Measurements from ENCODE around the gene MALAT1. TPM values are rescaled to one million over a fixed set of nuclear protein-coding genes. Genes with fewer than 3 reads are reported as not detected.
"Not testable (repeated sequence)": the region's sequence is repeated elsewhere in the genome, so short reads cannot be mapped to it uniquely, and the experiment has no call there.

MALAT1 gene
- 481 and 510 TPM in 2 replicates for total RNA-seq (2014; rRNA removed; shearing (Covaris generic))

GRCh38 chr11:65498977-65499712, at the start of gene MALAT1:
Gene MALAT1, plus strand, starts transcription at chr11:65499045.
- peak; percentile 96 for DNase-seq (ENCODE audit: low read depth)

DNA sequence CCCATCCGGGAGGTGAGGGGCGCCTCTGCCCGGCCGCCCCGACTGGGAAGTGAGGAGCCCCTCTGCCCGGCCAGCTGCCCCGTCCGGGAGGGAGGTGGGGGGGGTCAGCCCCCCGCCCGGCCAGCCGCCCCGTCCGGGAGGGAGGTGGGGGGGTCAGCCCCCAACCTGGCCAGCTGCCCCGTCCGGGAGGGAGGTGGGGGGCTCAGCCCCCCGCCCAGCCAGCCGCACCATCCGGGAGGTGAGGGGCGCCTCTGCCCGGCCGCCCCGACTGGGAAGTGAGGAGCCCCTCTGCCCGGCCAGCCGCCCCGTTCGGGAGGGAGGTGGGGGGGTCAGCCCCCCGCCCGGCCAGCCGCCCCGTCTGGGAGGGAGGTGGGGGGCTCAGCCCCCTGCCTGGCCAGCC, 47.5 kb upstream of the MALAT1 start:
- DNase-seq (ENCODE audit: low read depth), result not testable (repeated sequence)

DNA sequence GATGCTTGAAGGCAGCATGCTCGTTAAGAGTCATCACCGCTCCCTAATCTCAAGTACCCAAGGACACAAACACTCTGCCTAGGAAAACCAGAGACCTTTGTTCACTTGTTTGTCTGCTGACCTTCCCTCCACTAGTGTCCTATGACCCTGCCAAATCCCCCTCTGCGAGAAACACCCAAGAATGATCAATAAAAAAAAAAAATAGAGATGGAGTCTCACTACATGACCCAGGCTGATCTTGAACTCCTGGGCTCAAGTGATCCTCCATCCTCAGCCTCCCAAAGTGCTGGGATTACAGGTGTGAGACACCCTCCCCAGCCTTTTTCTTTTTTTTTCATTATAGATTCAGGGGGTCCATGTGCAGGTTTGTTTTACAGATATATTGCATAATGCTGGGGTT, 46.6 kb upstream of the MALAT1 start:
- DNase-seq (ENCODE audit: low read depth), result not testable (repeated sequence)

DNA sequence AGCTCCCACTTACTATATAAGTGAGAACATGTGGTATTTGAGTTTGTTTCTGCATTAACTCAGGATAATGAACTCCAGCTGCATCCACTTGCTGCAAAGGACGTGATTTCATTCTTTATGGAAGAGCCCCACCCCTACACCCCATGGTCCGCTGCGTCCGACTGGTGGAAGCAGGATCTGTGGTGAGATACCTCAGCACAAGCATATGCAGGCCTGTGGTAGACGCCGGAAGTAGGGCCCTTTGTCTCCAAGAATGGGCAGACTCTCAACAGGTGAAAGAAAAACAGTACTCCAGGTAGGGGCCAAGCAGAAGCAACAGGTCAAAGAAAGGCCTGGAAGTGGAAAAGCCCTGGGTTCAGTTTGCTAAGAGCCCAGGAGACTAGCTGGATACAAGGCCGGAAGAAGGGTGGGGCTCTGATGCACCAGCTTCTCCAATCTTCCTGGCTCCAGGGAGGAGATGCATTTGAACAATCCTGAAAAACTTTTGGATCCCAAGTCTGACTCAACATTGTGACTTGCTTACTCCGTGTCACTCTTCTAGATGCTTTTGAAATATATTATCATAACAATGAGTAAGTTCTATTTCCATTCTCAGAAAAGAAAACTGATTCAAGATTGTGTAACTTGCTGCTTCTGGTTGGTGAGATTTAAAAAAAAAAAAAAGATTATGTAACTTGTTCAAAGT, 45.9 kb upstream of the MALAT1 start:
- peak; percentile 67 for DNase-seq (ENCODE audit: low read depth)

DNA sequence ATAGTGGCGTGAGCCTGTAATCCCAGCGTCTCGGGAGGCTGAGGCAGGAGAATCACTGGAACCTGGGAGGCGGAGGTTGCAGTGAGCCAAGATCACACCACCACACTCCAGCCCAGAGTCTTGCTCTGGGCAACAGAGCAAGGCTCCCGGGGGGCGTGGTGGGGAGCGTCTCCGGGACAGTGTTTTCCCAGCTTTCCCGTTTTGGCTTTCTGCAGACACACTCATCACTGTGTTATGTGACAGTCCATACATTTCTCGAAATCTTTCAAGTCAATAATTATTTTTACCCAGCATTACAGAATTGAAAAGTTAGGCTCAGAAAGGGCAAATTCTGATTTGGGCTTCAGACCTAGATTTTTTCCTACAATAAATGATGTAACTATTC, 44.5 kb upstream of the MALAT1 start:
- no peak for DNase-seq (ENCODE audit: low read depth)

- DNase-seq (ENCODE audit: low read depth), result peak; percentile 92
Observed at GRCh38 chr11:65454696-65455456, 44.0 kb upstream of the MALAT1 start.

DNA sequence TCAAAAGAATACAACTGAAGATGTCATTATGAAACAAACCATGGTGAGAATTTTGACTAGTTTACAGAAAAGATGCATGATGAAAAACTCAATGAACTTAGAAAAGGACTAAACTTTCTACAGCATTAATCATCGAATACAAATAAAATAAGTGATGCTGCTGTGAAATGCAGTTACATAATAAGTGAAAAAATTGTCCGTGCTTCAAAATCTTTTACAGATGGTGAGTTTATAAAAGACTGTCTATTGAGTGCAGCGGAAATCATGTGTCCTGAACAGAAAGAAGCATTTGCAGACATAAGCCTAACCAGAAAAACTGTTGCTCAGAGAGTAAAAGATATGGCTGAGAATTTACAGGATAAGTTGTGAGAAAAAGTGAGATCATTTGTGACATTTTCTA, 42.4 kb upstream of the MALAT1 start:
- no peak for DNase-seq (ENCODE audit: low read depth)

- DNase-seq (ENCODE audit: low read depth), result no peak
Observed at GRCh38 chr11:65459552-65459951, 39.3 kb upstream of the MALAT1 start.

DNA sequence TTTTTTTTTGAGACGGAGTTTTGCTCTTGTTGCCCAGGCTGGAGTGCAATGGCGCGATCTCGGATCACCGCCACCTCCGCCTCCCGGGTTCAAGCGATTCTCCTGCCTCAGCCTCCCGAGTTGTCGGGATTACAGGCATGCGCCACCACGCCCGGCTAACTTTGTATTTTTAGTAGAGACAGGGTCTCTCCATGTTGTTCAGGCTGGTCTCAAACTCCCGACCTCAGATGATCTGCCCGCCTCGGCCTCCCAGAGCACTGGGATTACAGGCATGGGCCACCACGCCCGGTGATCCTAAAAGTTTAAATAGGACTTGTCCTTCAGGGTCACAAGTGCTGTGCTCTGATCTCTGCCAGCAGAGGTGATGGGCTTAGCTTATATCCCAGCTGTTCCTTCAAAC, 33.4 kb upstream of the MALAT1 start:
- DNase-seq (ENCODE audit: low read depth), result not testable (repeated sequence)

DNA sequence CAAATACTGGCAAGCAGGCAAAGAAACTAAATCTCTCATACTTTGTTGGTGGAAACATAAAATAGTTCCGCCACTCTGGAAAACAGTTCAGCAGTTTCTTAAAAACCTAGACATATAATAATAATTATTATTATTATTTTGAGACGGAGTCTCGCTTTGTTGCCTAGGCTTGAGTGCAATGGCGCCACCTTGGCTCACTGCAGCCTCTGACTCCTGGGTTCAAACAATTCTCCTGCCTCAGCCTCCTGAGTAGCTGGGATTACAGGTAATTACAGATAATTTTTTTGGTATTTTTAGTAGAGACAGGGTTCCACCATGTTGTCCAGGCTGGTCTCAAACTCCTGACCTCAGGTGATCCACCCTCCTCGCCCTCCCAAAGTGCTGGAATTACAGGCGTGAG, 31.5 kb upstream of the MALAT1 start:
- DNase-seq (ENCODE audit: low read depth), result not testable (repeated sequence)

DNA sequence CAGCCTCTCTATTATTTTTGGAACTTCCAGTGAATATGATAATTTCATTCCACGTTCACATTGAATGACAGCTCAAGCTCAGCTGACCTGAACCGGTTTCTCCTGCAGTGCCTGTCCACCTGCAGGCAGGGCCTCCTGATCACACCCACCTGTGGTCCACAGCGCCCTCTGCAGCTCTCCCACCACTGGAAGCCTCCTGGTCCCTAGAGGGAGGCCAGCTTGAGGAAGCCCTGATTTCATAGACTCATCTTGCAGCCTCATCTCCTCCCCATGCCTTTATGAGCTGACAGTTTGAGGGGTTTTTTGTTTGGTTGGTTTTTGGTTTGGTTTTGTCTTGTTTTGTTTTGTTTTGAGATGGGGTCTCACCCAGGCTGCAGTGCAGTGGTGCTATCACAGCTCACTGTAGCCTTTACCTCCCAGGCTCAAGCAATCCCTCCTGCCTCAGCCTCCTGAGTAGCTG, 29.9 kb upstream of the MALAT1 start:
- DNase-seq (ENCODE audit: low read depth), result no peak

- DNase-seq (ENCODE audit: low read depth), result no peak
Observed at GRCh38 chr11:65470433-65471049, 28.3 kb upstream of the MALAT1 start.

- DNase-seq (ENCODE audit: low read depth), result peak; percentile 73
Observed at GRCh38 chr11:65471447-65471891, 27.4 kb upstream of the MALAT1 start.

GRCh38 chr11:65472588-65473277, 26.1 kb upstream of the MALAT1 start:
- DNase-seq (ENCODE audit: low read depth), result not testable (repeated sequence)

DNA sequence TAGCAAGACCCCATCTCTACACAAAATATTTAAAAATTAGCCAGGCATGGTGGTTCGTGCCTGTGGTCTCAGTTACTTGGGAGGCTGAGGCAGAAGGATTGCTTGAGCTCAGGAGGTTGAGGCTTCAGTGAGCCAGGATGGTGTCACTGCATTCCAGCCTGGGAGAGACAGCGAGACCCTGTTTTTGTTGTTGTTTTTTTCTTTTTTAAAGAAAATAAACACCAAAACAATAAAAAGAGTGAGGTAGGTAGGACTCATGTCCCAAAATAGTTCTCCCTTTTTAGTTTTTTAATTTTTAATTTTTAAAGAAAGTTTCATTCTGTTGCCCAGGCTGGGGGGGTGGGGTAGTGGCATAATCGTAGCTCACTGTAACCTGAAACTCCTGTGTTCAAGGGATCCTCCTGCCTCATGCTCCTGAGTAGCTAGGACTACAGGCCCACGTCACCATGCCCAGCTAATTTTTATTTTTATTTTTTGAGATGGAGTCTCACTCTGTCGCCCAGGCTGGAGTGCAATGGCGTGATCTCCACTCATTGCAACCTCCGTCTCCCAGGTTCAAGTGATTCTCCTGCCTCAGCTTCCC, 25.5 kb upstream of the MALAT1 start:
- DNase-seq (ENCODE audit: low read depth), result no peak

DNA sequence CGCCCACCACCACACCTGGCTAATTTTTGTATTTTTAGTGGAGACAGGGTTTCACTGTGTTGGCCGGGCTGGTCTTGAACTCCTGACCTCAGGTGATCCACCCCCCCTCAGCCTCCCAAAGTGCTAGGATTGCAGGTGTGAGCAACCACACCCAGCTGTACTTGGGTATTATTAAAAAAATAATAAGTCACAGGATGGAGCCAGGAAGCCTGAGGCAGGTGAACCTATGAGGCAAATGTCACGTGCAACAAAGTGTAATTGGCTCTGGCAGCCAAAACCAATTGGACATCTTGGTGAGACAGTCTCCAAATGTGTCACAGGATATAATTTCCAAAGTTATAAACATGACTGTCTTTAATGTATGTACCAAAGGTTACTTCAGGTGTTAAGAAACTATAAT, 24.0 kb upstream of the MALAT1 start:
- DNase-seq (ENCODE audit: low read depth), result no peak

DNA sequence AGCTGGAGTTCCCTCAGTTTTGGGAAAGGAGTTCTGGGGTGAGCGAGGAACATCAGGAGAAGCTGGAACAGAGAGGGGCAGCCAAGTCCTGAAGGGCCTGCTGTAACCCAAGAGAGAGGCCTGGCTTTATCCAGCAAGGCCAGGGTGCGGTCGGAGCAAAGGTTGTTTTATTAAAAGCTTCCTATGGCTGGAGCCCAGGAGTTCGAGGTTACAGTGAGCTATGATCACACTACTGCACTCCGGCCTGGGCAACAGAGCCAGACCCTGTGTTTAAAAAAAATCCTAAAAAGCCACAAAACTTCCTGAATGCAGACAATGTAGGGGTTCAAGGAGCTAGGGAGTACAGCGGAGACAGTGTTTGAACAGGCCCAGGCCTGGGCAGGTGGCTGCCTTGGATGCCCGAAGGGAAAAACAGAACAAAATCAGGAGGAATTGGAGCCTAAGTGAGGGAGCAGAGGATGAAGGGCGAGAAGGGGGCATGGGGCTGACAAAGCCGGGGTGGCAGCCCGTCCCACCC, 22.2 kb upstream of the MALAT1 start:
- no peak for DNase-seq (ENCODE audit: low read depth)

- peak; percentile 96 for DNase-seq (ENCODE audit: low read depth)
Observed at GRCh38 chr11:65477149-65477965, 21.5 kb upstream of the MALAT1 start.

DNA sequence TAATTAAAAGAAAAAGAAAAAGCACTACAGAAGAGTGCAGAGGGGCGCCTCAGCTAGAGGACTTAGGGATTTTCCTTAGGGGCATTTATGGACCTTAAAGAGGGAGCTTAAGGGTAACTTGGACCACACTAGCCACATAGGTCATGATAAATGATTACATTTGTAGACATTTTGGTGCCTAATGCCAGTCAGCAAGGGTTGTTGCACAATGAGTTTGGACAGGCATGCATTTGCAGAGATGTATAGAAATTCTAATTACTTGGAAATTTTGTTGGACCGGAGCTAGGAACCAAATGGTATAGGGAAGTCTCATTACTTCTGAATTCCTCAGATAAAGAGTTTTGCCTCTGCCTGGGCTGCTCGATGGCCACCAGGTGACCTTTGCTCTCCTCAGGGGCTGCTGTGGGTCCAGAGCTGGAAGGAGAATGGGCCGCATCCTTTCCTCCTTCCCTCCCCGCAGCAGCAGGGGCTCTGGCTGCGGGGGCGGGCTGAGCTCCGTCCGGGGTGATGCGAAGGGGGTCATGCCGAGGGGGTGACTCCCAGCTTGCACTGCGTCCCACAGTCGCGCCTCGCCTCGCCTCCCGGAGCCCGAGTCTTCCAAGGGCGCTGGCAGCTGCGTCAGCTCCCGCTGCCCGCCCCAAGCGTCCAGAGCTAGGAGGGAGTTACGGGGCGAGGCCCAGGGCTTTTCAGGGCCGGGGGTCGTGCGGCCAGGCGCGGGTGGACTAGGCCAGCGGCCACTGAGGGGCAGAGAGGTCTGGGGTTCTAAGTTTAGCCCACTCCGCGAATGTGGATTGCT, 20.3 kb upstream of the MALAT1 start:
- DNase-seq (ENCODE audit: low read depth), result no peak
